CD4-positive, alpha-beta T cell treated with Interleukin-10 for 1 hour (primary cell): Measurements from ENCODE around the gene PADI2.

ENCODE experiments used
- DNase-seq: peaks from one replicate; pipeline ENCODE4 v3.0.0-alpha.2; 2020

Gene PADI2

DNA sequence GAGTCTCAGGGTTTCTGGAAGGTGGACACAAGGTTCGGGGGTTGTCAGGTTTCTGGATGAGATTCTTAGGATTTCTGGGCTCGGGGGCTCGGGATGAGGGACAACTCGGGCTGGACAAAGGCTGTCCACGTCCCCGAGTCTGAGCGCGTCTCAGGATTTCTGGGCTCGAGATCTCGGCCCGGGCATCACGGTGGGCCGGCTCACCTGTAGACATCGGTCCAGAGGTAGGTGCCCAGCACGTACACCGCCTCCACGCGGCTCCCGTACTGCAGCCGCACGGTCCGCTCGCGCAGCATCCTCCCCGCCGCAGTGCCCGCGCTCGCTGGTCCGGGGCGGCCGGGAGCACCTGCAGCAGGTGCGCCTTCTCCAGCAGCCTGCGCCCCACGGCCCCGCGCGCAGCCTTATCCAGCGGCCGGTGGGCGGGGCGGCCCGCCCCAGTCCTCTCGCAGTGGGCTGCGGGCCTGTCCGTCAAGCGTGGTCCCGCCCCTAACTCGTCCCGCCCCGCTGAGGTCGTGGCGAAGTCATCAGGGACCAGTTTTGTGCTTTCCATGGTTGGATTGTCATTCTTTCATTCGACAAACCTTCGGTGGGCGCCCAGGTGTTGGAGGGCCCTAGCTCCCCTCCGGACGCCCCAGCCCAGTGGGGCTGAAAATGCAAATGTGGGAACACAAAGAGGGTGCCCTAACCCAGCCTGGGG, at the start of gene PADI2:
Gene PADI2 (minus strand): TSS at position 376 of the 697 bp plus-strand sequence. CDS start 80 bp downstream, at position 296.
- peak; percentile 49 for DNase-seq

DNA sequence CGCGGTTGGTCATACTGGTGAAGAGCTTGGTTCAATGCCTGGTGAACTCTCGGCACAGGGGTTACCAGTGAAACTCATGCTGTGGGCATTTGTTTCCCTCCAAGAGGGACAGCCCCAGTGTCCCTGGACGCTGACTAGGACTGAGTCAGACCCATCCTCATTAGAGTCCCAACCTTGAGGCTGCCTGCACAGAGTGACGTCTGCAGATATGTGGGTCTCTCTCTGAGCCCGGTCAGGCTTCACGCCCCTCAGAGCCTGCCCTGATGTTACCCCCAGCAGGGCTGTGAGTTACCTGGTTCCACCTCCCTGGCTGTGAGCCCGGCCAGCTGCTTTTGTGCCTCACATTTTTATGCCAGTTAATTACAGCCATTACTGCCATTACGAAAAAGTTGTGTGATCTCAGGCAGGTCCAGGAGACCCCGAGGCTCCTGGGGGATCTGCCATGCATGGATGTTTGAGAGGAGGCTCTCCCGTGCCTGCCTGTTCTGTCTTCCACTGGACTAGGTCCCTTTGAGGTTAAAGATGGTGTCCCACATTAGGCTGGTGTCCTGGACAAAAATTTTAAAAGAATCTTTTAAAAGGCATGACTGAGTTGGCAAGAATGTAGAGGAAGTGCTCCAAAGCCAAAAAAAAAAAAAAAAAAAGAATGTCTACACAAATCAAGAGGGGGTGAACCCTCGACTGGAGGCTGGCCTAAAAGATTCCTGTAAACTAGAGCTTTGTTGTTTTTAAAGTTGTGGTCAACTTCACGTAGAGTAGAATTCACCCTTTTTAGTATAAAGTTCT, 49.0 kb upstream of the PADI2 start:
- DNase-seq, result no peak

DNA sequence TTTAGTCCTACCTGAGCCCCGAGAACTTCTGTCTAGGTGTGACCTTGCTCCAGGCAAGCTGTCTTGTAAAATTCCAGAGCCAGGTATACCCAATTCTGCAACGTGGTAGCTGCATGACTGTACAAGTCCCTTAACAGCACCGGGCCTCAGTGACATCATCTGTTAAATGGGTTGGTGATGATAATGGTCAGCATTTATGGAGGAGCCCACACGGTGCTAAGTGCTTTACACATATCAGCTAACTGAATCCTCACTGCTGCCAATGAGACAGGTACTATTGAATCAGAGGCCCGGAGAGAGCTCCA, 48.5 kb upstream of the PADI2 start:
- DNase-seq, result no peak

DNA sequence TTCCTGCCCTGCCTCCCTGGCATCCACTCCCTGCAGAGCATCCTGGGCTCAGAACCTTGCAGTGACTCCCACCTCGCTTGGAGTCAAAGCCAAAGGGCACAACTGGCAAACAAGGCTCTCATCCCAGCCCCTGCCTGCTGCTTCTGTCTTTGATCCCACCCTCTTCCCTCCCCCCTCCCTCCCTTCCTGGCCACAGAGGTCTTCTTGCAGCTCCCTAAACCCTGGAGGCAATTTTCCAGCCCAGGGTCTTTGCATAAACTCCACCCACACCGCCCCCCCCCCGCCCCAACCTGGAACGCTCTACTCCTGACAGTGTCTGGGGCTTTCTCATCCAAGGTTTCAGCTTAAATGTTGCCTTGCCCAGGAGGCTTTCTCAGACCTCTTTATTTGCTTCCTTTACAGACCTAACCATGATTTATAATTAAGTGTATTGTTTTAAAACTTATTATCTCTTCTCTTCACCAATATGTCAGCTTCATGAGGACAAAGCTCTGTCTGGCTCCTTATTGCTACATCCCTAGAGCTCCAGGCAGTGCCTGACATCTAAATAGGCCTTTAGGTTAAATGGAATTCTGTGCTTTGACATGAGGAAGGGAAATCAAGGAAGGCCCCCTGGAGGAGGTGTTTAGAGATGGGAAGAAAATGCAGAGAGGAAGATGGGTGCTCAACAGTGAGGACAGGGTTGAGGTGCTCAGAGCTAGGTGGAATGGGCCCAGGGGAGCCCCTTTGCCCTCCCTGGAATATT, 48.0 kb upstream of the PADI2 start:
- DNase-seq, result no peak

DNA sequence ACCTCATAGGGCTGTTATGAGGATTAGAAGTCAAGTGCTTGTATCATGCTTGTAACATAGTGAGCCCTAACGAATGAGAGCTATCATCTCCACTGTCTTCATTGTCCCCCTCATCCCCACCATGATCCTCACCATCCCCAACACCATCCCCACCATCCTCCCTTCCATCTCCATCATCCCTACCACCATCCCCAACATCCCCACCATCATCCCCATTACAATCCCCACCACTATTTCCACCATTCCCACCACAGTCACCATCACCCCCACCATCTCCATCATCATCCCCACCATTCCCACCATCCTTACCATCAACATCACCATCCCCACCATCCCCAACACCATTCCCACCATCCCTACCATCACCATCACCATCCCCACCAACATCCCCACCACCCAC, 46.6 kb upstream of the PADI2 start:
- no peak for DNase-seq

DNA sequence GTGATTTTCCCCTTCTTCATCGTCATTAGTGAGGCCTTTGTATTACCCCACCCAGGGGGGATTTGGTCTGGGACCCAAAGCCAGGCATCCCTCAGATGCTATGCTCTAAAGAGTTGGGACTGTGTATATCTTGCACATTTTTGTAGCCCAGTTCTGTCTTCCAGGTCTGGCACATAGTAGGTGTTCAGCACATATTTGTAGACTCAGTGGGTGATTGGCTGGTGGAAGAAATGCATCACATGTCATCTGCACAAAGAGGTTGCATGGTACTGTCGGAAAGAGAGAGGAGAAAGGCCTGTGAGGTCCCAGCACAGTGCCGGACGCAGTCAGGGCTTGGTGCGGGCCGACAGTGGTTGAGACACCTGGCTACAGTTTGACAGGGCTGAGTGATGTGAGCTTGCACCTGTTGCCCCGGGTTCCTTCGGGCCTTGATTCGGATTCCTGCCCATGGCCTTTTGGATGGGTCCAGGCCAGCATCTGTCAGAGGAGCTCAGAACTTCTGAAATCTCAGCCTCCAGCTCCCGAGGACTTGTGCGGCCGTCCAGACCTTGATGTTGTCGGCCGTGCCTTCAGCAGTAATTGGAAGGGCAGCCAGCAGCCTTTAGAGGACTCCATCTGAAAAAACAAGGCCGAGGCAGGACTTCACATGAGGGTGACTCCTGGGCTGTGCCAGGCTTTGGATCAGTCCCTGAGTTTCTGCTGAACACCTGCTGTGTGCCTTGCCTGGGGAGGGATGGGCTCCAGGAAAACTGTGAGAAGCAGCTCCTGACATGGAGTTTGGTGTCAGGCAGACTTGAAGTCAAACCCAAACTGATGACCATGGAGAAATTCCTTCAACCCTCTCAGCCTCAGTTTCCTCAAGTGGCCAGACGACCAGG, 44.8 kb upstream of the PADI2 start:
- no peak for DNase-seq

DNA sequence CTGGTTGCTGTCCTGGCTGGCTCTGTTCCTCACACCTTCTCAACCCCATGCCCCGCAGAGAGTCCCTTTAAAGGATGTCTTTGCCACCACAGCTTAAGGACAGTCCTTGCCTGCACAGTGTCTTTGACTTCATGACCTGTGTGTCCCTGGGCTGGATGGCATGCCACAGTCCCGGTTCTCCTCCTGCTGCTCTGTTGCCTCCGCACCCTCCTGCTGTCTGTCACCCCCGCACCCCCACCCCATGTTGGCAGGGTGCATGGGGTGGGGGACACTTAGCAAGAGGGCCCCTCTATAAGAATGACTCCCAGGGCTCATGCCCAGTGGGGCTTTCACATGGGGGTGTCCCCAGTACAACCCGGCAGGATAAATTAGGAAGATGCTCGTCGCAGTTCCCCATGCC, 44.1 kb upstream of the PADI2 start:
- no peak for DNase-seq

DNA sequence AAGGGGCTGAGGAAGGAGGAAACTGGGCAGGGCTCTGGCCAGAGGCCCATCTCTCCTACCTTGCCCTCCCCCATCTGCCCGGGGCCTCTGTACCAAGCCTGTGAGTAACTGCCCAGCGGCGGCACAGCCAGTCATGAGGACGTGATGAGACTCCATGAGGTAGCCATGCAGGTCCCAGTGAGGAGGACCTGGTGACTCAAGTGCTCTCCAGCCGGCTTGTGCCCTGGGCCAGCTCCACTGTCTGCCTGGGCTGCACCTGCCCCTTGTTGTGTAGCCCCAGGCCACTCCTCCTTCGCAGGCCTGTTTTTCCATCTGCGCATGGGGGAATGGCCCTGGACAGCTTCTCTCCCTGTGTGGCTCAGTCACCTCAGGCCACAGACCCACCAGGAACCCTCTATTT, 43.7 kb upstream of the PADI2 start:
- no peak for DNase-seq

DNA sequence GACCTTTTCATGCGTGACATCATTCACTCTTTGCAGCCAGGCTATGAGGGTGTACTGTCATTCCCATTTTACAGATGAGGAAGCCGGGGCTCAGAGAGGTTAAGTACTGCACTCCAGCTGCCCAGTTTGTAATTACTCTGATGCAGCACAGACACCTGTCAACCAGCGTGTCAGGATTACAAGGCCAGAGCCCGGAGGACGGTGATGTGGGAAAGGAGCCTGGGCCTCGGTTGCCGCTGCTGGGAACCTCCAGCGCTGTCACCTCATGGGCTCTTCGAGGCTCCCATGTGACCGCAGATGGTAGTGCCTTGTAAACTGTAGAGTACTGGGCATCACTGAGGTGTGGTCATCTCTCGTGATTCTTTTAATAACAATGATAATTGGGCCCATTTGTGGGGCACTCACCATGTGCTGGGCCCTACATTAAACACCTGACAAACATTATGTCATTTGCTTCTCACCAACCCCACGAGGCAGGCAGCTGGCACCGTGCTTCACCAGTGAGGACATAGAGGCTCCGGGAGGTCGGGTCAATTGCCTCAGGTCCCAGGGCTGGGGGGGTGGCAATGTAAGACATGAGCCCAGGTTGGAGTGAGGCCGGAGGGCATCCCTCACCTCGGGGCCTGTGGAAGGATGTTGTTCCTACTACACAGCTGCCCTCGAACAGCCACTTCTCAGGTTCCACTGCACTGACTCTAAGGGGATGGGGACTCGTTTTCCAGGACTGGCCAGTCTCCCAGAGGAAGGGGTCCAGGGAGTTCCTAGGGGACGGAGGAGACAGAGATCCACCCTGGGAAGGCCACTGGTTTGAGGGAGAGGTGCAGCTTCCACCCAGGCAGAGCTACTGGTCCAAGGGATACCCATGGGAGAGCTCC, 42.9 kb upstream of the PADI2 start:
- DNase-seq, result no peak

DNA sequence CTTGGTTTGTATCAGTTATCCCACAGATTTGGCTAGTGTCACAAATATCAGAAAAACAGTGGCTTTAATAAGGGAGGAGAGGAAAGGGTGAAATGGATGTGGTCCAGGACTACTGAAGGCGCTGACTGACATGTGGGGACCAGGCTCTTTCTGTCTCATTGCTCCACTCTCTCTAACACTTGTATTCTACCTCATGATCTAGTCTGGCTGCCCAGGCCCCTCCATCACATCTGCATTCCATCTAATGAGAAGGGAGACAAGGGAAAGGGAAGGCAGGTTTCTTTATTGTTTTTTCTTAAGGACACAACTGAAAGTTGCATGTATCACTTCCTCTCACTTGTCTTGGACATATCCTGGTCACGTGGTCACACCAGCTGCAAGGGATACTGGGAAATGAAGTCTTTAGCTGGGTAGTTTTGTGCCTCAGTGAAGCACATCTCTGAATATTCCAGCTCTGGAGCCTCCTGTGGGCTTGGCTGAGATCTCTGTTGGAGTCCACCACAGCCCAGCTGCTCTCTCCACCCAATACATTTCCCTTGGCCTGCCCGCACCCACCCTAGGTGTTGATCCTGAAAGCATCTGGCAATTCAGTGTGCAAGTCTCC, 42.0 kb upstream of the PADI2 start:
- no peak for DNase-seq

DNA sequence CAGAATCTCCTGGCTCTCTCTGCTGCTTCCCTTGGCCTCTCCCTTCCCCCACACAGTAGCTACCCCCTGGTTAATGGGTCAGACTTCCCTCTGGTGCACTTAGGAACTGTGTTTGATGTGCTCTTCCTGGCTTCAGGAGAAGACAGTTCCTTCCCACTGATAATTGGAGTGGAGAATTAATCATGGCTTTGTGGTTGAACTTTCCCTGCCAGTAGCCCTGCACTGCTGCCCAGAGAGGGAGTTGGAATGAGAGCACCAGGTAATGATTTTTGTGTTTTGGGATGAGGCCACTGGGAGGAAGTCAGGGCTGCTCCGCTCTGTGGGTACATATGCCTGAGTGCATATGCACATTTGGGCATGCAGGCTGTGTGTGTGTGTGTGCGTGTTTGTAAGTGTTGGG, 39.7 kb upstream of the PADI2 start:
- no peak for DNase-seq

DNA sequence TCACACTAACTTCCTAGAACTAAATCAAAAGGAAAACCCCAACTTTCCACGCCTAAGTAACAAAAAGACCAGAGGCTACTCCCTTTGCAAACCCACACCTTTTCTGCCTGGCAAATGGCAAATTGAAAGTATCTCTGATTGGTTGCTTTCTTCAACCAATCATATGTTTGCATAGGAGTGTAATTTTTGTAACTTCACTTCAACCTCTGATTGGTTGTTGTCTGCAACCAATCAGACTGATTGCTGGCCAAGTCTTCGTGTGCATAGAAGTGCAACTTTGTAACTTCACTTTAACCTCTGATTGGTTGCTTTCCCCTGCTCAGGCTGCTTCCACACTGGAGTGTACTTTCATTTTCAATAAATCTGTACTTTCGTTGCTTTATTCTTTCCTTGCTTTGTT, 36.9 kb upstream of the PADI2 start:
- no peak for DNase-seq

DNA sequence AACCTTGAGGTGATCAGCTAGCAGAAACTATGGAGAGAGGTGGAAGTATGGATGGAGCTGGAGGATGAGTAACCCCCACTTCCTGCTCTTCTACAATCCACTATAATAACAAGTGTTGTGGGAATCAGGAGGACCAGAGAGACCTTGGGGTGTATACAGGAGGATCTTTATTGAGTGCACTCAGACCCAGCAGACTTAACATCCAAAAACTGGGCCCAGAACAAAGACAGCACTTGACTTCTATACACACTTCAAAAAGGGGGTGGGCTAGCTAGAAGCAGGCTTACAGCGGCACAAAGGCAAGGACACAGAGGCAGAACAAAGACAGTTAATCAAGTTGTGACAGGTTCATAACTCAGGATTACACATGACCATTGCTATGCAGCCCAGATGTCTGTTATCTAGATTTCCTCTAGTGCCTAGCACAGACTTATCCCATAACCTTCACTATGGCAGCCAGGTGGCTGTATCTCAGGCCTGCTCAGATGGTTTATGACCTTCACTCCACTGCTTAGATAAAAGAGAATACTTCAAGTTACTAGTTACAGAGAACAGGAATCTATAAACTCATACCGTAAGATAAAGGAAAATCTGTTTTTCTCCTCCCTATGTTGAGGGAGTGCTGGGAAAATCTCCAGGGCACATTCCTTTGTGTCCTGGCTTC, 36.1 kb upstream of the PADI2 start:
- DNase-seq, result no peak

DNA sequence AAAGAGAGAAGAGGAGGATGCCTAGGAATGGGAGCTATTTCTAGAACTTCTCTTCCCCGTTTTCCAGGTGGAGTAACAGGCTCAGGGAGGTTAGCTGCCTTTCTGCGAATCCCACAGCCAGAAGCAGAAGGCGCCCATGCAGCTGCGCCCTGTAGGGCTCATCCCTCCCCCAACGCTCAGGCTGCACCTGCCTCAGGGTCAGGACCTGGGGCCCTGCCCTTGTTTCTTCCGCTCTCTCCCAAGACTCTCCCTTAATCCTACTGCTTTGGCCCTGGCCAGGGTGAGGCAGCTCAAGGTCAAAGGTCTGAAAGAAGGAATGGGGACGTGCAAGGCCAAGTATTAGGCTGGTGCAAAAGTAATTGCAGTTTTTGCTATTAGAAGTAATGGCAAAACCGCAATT, 30.5 kb upstream of the PADI2 start:
- DNase-seq, result no peak

DNA sequence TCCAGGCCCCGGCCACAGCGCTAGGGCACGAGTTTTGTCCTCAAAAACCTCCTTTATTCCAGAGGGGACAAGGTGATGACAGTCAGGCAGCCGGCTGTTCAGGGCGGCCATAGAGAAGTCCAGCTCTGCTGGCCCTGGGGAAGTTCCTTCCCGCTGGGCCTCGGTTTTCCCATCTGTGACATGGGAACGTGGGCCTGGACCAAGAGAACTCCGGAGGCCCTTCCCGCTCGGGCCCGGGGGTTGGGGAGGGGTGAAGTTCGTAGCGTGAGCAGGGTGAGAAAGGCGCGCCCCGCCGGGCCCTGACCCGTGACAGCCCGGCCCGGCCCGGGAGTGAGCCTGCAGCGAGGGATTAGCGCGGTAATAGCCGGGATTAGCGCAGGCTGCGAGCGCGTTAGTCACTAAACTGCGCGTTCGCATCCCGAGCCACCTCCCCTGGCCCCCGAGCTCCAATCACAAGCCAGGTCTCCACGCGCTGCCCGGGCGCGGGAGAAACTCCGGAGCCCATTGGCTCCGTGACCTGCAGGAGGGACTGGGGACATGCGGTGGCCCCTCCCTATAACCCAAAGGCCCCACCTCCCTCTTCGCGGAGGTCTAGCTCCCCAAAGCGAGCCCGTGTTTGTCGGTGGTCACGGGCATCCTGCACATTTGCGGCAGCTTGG, 29.8 kb upstream of the PADI2 start:
- DNase-seq, result no peak

DNA sequence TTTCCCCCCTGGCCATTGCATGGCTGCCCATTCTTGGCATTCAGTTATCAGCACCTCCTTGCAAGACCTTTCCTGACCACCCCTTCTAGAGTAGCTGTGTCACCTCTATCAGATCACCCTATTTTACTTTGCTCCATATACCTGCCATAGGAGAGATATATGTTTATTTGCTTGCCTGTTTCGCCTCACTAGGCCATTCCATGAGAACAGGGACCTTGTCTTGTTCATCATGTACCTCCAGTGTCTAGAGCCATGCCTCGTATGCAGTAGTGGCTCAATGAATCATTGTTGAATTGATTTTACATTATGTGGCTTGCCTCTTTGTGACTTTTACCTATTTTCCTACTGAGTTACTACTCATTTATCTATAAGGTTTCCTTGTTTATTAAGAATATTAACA, 26.4 kb upstream of the PADI2 start:
- DNase-seq, result no peak

DNA sequence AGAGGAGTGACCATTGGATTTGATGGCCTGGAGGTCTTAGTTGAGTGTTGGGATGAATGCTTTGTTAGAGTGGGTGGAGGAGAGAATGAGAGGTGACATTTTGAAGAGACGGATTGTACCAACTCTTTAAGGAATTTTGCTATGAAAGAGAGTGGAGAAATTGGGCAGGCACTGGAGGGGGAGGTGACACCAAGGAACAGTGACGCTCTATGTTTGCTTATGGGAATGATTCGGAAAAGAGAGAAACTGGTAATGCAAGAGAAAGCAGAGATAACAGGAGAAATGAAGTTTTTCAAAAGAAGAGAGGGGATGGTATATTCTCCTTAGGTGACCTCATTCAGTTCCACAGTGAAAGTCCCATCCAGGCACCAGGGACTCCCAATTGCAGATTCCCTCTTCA, 24.5 kb upstream of the PADI2 start:
- DNase-seq, result no peak

DNA sequence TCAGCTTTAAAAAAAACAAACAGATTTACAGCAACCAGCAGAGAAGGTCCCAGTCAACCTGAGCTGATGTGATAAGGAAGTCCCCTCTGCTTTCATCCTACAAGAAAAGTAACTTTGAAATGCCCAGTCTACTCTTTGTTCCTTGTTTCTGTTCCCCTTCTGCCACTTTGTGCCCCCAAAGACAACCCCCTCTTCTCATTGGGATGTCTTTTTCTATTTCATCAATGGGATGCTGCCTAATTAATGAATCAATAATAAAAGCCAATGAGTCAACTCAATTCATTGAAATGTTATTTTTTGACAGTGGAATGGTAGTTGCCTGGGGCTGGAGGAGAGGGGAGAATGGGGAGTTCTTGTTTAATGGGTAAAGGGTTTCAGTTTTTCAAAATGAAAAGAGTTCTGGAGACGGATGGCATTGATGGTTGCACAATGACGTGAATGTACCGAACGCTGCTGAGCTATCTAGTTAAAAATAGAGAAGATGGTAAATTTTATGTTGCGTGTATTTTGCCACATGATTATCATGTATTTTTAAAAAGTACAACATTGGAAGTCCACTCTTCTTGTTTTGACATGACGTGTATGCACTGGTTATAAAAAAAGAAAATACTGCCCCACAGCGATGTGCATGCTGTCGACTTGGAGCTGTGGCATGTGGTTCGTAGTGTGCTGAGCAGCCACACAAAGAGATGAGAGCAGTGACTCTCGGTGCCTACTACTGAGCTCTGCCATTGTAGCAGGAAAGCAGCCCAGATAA, 22.4 kb upstream of the PADI2 start:
- DNase-seq, result no peak

DNA sequence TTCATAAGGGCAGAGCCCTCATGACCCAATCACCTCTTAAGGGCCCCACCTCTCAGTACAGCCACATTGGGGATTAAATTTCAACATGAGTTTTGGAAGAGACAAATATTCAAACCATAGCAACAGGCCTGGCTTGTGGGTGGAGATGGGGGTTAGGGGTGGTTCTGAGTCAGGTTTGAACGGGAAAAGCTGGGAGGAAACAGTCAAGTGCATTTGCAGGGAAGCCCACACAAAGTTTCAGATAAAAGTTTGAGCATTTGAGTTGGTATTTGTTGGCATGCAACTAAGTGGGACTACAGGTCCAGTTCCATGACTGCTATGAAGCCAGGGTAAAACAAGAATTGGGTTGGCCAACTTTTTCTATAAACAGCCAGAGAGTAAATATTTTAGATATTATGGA, 21.0 kb upstream of the PADI2 start:
- no peak for DNase-seq

DNA sequence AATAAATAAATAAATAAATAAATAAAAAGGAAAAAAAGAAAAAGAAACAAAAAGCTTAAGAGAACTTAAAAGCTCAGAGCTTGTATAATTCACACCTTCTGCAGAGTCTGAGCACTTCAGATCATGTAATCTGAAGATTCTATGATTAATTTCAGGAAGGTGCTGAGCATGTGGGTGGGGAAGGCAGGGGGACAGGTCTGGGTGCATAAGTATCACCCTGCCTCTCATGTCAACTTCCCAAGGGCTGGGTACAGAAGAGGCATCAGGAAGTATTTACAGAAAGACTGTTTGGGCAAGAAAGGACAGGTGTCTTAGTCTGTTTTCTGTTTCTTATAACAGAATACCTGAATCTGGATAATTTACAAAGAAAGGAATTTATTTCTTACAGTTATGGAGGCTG, 20.4 kb upstream of the PADI2 start:
- DNase-seq, result no peak
